ENCODE measurements around the gene EVC2. TPM values are rescaled to one million over a fixed set of nuclear protein-coding genes. Genes with fewer than 3 reads are reported as not detected.

The EVC2 gene
- total RNA-seq, 1 donor from 2014 or later, result 5.5 TPM

DNA sequence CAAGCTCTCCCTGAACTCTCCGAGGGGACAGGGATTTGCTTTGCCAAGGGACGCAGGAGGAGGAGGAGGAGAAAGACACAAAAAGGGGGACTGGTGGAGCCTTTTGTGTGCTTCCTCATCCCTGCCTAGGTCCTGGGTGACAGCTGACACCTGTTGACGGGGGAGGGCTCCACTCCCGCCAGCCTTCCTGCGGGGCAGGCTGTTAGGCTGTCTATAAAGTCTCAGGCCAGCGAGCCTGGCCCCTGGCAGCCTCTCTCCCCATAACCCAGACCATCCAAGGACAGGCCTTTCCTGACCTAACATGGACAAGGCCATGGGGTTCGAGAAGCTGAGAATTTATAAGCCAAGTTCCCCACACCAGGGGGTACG is 832 bp upstream of the EVC2 start:
- Mint-ChIP-seq H3K36me3 (ENCODE audit: low read depth) (peaks cover 6% of the 10 kb centered on the region), H3K4me1 (ENCODE audit: low read depth) (peaks cover 56% of the 10 kb centered on the region), H3K4me3 (ENCODE audit: unreplicated experiment) (no peak overlapping the region), H3K27me3 (ENCODE audit: low read depth) (no peaks in the 10 kb centered on the region), H3K27ac (ENCODE audit: unreplicated experiment) (peak overlapping the region; percentile 77), H3K9me3 (ENCODE audit: low read depth) (no peaks in the 10 kb centered on the region)
- TF ChIP-seq, protein P1, sequence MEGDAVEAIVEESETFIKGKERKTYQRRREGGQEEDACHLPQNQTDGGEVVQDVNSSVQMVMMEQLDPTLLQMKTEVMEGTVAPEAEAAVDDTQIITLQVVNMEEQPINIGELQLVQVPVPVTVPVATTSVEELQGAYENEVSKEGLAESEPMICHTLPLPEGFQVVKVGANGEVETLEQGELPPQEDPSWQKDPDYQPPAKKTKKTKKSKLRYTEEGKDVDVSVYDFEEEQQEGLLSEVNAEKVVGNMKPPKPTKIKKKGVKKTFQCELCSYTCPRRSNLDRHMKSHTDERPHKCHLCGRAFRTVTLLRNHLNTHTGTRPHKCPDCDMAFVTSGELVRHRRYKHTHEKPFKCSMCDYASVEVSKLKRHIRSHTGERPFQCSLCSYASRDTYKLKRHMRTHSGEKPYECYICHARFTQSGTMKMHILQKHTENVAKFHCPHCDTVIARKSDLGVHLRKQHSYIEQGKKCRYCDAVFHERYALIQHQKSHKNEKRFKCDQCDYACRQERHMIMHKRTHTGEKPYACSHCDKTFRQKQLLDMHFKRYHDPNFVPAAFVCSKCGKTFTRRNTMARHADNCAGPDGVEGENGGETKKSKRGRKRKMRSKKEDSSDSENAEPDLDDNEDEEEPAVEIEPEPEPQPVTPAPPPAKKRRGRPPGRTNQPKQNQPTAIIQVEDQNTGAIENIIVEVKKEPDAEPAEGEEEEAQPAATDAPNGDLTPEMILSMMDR (IDR thresholded peaks at IDR 0.05), result no peak
- no peak for DNase-seq (ENCODE audit: low spot score)

DNA sequence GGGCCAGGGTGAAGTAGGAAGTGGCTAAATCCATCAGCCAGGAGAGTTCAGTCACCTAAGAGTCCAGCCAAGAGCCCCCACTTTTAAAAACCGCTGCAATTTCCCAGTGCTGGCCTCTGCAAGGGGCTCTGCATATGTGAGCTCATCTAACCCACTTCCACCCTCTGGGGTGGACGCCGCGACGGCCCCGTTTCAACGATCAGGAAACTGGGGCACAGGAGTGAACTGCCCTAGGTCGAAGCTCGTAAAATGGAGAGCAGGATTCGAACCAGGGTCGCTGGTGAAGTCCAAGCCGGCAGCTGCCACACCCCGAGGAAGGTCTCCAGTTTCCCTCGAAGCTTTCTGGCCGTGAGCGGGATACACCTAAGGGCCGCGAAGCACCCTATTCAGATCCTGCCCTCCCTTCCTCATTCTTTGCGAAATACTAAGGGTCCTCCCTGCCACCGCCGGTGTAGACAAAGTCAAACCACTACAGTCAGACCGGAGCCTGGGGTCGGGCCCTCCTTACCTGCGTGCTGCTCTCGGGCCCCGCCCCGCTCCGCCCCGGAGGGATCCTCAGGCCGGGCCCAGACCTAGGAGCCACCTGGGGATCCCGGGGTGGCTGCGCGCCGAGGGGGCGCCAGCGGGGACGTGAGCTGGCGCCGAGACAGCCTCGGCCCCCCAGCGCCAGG is 446 bp downstream of the EVC2 start:
- peaks cover 8% of the 10 kb centered on the region for H3K36me3 Mint-ChIP-seq (ENCODE audit: low read depth)
- peaks cover 48% of the 10 kb centered on the region for H3K4me1 Mint-ChIP-seq (ENCODE audit: low read depth)
- no peak for DNase-seq (ENCODE audit: low spot score)
- no peaks in the 10 kb centered on the region for H3K27me3 Mint-ChIP-seq (ENCODE audit: low read depth)
- H3K4me3 Mint-ChIP-seq (ENCODE audit: unreplicated experiment), result peak overlapping the region; percentile 66
- TF ChIP-seq, protein P1 (IDR thresholded peaks at IDR 0.05), result no peak
- H3K9me3 Mint-ChIP-seq (ENCODE audit: low read depth), result no peaks in the 10 kb centered on the region
- peak overlapping the region; percentile 54 for H3K27ac Mint-ChIP-seq (ENCODE audit: unreplicated experiment)

DNA sequence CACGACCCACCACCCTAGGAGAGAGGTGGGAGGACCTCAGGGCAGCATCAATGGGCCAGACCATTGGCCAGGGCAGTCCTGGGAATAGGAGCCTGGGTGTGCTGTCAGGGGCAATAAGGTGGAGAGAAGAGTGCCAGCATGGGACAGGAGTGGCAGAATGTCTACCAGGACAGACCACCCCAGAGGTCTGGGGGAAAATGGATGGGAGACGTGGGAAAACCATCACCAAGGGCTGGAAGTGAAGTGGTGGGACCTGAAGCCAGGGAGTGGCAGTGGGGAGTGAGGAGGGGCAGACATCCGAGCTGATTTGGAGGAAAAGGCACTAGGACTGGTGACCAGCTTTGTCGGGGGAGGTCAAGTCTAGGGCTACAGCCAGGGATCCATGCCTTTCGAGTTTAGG is 993 bp downstream of the EVC2 start:
- H3K27ac Mint-ChIP-seq (ENCODE audit: unreplicated experiment), result peak overlapping the region; percentile 53

DNA sequence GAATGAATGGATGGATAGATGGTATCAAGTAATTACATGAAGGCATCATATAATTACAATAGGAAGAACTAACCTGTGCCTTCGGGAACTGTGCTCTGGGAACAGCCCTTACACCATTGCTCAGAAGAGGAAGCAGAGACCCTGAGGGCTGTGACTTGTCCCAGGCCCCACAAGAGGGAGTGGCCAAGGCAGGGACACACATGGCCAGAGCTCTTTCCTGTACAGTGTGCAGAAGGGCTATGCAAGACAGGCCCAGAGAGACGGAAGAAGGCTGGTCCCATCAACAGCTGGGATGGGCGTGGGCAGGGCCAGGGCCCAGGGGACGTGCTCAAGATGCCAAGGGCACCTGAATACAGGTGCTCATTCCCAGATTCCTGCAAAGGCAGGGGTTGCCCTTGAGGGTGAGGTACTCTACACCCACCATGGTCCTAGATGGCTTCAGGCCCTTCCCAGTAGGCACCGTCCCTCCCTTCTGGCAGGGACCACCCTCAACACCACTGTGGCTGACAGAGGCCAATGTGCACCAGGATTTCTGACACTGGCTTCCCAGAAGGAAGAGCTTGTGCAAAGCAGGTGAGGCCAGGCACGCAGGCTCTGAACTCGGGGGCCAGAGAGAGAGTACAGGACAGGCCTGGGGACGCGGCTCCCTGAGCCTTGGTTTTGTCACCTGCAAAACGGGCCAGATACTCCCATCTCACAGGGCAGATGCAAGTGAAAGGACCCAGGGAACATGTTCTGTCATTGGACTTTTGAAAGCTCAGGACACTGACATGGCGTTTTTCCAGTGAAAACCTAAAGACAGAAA is 1.7 kb downstream of the EVC2 start:
- no peak overlapping the region for H3K27ac Mint-ChIP-seq (ENCODE audit: unreplicated experiment)
- H3K4me1 Mint-ChIP-seq (ENCODE audit: low read depth), result peaks cover 36% of the 10 kb centered on the region
- no peak for DNase-seq (ENCODE audit: low spot score)
- H3K4me3 Mint-ChIP-seq (ENCODE audit: unreplicated experiment), result peak overlapping the region; percentile 66
- peaks cover 7% of the 10 kb centered on the region for H3K36me3 Mint-ChIP-seq (ENCODE audit: low read depth)
- H3K27me3 Mint-ChIP-seq (ENCODE audit: low read depth), result no peaks in the 10 kb centered on the region
- TF ChIP-seq, protein P1 (IDR thresholded peaks at IDR 0.05), result no peak
- no peaks in the 10 kb centered on the region for H3K9me3 Mint-ChIP-seq (ENCODE audit: low read depth)

More for the DNA sequence above, 993 bp downstream of the EVC2 start:
- peak overlapping the region; percentile 66 for H3K4me3 Mint-ChIP-seq (ENCODE audit: unreplicated experiment)
- peaks cover 7% of the 10 kb centered on the region for H3K36me3 Mint-ChIP-seq (ENCODE audit: low read depth)
- DNase-seq (ENCODE audit: low spot score), result no peak
- TF ChIP-seq, protein P1 (IDR thresholded peaks at IDR 0.05), result no peak
- peaks cover 42% of the 10 kb centered on the region for H3K4me1 Mint-ChIP-seq (ENCODE audit: low read depth)
- H3K9me3 Mint-ChIP-seq (ENCODE audit: low read depth), result no peaks in the 10 kb centered on the region
- no peaks in the 10 kb centered on the region for H3K27me3 Mint-ChIP-seq (ENCODE audit: low read depth)

DNA sequence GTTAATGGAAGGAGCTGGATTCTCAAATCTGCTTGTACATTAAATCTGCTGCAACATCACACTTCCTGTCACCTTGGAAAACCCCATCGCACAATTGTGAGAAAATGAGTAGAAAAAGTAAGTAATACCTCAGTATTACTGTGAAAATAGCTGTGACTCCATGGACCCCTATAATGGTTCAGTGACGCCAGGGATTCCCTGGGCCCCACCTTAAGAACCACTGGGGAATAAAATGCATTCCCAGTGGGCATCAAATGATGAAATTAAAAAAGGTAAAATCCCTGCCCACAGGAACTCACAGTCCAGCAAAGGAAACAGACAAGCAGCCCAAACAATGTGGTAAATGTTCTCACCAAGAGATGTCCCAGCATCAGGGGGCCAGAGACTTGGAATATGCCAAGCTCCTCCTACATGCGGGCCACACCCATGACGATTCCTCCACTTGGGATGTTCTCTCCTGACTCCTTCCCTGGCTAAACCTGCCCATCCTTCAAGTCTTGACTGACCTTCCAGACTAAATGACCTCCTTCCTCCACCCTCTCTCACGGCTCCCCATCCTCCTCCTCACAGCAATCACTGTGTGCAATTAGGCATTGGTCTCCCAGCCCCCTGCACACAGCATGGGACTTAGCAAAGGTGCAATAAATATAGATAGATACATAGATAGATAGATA is 2.6 kb downstream of the EVC2 start:
- no peaks in the 10 kb centered on the region for H3K27me3 Mint-ChIP-seq (ENCODE audit: low read depth)
- no peak overlapping the region for H3K4me3 Mint-ChIP-seq (ENCODE audit: unreplicated experiment)
- TF ChIP-seq, protein P1 (IDR thresholded peaks at IDR 0.05), result no peak
- H3K4me1 Mint-ChIP-seq (ENCODE audit: low read depth), result peaks cover 33% of the 10 kb centered on the region
- no peak for DNase-seq (ENCODE audit: low spot score)
- H3K27ac Mint-ChIP-seq (ENCODE audit: unreplicated experiment), result no peak overlapping the region
- H3K36me3 Mint-ChIP-seq (ENCODE audit: low read depth), result peaks cover 11% of the 10 kb centered on the region
- no peaks in the 10 kb centered on the region for H3K9me3 Mint-ChIP-seq (ENCODE audit: low read depth)

All from chondrocyte (in vitro differentiated cells).